Neural cell (in vitro differentiated cells): Measurements from ENCODE around the gene EML4.

Experiments used
- CTCF ChIP-seq: fragments of 450-650 bp; IDR thresholded peaks from 2 replicates; pipeline ENCODE4 v1.5.1; 2014; ENCODE audit warnings: antibody characterized with exemption, mild to moderate bottlenecking, moderate library complexity; ENCODE audit not compliant: poor library complexity, severe bottlenecking
- RAD21 ChIP-seq: fragments of 450-650 bp; conservative IDR thresholded peaks from 2 replicates; pipeline ENCODE4 v1.6.1; 2014; ENCODE audit warnings: antibody characterized with exemption, mild to moderate bottlenecking, moderate library complexity
- REST ChIP-seq: IDR thresholded peaks from 2 replicates; pipeline ENCODE4 v1.6.1; 2012; ENCODE audit warnings: borderline replicate concordance
- TAF1 ChIP-seq: IDR thresholded peaks from 2 replicates; pipeline ENCODE4 v1.6.1; 2012; ENCODE audit warnings: low read depth

GRCh38 chr2:42161444-42161843 lies 7.7 kb upstream of the EML4 start:
- no peak for TF ChIP-seq CTCF
- no peak for TF ChIP-seq TAF1
- TF ChIP-seq REST = no peak
- TF ChIP-seq RAD21 = no peak
